AG20443 (cell line): Measurements from ENCODE around the gene CTNNAL1.
A peak's percentile ranks its signal among the peaks of the same experiment; 100 is the strongest.

Source experiments
- DNase-seq: peaks from one replicate; pipeline ENCODE4 v3.0.0; 2012; ENCODE audit warnings: low spot score, mixed read lengths

The CTNNAL1 gene

DNA sequence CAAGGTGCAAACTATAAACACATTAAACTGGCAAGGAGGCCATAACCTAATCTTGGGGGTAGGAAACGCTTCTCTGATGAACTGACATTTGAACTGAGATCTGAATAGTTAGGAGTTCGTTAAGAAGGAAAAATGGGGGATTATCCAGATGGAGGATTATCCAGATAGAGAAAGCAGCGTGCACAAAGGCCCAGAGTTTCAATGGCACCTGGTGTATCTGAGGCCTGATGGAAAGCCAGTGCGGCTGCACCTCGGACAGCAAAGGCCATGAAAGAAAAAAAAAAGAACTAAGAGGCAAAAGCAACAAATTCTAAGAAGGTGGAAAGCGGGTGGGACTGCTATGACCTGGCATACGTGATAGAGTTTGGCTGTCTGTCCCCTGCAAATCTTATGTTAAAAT lies 13.0 kb upstream of the CTNNAL1 start:
- no peak for DNase-seq

DNA sequence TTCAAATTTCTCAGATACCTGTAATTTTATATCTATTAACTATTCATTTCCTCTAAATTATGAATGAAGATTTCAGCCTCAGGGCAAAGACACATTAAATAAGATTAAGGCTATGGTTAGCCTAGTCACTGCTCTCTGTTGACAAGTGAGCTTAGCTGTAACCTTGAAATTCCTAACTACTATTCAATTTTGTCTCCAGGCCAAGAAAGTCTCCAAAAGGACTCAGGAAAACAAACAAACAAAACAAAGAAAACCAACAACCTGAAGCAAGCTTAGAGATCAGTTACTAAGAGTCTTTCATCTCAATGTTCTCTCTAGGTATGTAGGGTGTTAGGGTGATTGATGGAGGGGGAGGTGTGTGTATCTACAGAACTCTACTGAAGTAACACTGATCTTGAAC lies 9.6 kb upstream of the CTNNAL1 start:
- no peak for DNase-seq

DNA sequence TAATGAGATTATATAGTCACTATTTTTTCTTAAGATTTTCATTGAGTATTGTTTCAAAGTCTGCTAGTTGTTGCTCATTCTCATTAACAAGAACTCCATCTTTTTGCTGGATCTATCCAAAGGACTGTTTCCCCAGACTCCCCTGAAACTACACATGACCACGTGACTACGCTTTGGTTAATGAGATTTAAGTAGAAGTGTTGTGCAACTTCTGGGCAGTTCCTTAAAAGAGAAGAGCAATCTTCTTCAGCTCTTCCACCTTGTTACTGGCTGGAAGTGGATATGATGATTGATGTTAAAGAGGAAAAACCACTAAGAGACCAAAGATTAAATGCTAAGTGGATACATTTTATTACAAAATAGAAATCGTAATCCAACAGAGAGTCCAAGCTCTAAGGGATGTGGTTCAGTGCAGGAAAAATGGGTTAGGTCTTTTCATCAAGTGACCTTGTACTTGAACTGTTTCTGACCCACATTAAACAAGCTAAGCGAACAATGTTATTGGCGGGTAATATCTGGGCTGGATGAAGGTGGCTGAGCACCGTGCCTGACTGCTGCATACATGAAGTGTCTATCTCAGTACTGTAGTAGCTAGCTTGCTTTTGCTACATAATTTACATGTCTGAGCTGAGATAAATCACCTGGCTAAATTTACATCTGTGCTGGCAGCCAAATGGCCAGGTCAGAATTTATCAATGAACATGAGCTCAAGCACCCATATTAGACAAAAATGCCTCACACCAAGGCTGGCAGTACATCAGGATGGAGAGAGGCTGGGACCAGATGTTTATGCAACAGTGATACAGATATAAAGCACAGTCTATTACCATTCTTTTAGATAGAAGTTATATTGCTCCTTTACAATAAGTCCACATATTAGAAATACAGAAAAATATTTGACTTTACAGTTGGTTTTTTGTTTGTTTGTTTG lies 7.5 kb upstream of the CTNNAL1 start:
- DNase-seq: no peak

DNA sequence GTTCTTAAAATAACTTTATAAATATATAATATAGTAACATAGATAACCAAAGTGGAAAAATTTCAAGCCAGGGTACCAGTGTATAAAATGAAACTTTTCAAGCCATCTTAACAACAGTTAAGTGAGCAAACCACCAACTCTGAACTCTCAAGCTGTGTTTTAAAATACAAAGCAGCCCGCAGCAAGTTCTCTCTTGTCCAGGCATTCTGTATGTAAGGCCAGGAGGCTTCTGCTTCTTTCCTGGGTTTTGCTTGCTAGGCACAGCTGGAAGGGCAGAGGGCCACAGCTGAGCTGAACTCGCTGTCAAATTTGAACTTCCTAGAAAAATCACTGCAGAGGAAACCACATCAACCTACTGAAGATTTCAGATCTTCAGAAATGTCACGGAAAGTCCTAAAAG lies 6.8 kb upstream of the CTNNAL1 start:
- DNase-seq: no peak

DNA sequence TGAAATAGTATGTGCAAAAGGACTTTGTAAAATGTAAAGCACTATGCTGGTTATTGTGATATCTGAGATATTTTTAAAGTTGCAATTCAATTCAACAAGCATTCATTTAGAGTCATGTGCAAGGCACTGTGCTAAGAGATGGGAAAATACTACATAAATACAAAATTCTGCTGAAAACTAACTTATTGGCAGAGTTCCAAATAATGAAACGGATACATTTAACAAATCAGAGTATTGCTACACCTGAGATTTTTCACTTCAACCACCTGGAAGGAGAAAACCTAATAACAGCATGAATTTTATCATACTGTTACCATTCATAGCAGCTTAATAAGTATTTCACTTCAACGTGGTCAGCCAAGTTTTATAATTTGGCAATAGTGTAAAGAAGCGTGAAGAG lies 6.1 kb upstream of the CTNNAL1 start:
- DNase-seq: no peak

DNA sequence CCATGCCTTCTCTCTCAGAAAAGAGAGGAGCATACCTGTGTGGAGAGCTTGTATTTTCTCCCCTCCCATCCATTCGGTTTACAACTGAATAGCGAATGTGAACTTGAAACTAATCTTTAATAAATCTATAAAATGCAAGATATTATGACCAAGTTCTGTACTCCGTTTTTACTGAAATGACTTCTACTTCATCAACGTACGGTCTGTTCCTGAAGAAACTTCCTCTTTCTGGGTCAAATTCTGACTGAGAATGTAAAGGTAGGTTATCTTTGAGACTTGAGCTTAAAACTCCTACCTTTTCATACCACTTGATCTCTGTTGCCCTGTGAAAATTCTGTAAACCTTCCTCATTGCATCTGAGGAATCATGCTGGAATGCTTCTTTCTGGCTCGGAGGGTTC lies 4.2 kb upstream of the CTNNAL1 start:
- no peak for DNase-seq

DNA sequence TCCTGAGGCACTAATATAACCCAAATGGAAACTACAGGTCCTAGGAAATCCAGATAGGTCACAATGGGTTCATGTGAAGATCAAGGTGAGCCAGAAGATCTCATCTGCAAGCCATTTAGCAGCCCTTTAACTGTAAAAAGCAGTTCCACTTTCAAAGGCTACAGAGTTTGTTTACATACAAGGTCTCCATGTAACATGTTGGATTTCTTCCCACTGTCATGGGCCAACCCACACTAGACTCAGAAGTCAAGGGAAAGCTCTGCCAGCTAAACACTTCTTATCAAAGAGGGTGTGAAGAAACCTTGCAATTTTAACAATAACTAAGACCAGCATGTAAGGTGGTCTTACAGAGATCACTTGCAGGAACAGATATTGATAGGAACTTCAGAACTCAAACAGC lies 3.8 kb upstream of the CTNNAL1 start:
- DNase-seq: no peak

DNA sequence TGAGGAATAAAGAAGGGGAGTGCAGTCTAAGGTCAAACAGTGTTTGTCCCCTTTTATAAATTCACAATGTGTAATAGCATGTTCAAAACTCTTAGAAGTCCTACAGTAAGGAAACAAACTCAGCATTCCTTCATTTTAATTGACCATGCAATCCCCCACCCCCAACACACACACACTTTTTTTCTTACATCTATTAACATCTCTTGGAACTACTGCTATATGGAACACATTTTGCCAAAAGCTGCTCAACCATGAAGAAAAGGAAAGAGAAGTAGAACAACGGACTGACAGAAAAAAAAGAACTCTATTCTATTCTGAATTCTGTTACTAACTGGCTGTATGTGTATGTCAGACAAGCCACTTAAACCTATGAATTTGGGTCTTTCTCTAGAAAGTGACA lies 2.8 kb upstream of the CTNNAL1 start:
- no peak for DNase-seq

DNA sequence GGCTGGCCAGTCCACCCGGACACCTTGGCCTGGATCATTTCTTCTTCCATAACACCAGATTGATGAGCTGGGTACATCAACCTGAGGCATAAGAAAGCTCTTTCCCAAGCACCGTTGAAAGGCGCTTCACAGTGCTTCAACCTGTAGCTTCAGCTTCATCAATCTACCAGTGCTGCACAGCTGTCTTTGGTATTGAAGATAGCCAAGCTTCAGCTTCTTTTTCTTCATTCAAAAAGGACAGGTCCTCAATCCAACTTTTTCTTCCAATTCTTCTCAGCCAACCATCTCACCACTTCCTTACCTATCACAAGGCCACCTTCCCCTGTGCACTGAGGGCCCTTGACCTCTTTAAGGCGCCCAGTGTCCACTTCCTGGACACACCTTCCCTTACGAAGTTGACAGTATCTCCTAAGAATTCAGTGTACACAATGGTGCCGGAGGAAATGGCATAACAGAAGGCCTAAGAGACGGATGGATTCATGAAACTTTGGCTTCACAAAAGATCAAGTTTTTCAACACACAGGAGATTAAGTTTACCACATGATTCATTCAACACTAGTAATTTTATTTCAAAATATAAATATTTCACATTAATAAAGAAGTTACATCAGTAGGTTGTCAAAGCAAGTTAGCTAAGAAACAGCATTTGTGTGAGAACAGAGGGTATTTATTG lies 1.4 kb upstream of the CTNNAL1 start:
- no peak for DNase-seq

DNA sequence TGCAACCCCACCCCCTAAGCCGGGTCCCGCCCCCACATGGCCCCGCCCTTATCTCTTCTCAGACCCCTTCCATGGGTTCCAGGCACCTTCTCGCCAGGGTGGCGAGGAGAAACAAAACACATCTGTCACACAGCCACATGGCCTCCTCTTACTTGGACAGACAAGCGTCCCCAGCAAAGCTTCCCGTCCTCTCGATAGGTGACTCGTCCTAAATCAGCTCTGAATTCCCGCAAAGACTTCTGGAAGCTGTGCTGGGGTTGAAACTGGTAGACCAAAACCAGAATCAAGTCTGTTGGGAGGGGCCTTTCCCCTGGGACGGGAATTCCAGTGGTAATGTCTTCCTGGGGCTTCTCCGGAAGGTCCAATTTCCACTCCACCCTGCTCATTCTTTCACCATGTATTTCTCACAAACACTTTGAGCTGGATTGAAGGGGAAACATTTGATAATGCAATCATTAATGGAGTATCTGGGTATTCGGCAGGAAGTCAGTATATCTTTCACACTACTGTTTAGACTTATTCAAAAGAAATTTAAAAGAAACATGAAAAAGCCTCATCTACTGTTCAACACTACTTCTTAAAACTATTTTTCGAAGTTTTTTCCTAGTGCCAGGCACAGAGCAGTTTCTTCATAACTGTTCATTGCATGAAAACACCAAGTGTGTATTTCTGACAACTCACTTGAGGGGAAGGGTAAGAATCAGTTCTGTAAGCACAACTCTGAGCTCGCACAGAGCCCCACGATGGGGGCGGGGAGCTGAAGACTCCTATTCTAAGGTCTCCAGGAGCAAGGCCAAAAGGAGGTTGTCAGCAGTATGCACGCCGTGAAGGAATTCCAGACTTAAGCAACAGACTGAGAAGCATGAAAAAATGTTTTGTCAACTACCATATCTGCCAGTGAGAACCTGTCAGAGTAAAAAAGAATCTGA lies 644 bp upstream of the CTNNAL1 start:
- DNase-seq: peak; percentile 60

DNA sequence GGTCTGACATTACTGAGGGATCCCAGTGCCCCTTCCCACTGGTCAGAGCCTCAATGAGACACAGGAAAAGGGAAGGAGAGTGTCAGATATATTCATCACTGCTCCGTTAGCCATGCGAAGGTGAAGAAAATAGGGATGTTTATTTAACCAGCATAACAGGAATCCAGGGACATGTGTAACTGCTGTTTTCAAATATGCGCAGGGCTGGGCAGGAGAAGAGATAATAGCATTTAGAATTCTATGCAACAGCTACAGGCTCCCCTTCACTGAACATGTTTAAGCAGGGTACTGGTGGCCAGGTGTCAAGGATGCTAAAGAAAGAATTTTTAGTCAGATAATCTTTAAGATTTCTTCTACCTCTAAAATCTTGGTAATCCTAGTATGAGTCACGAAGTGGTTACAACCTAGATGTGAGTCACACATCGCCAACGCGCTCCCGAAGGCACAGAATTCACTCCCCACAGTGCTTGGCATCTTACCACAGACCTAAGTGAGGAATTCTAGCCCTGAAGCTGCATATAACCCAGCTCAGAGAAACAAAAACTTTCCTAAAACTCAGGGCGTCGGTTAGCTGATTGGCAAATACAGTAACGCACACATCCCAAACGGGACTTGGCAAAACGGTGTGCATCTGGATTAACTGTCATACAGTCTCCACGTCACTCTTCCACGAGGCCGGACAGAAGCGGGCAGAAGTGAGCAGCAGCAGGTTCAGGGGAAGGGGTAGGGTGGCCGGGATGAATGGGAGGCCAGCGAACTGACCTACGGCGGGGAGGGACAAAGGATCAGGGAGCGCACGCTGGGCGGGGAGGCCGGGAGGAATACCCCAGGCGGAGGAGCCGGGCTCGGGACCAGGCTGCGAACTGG lies 1.1 kb downstream of the CTNNAL1 start:
- peak; percentile 87 for DNase-seq

DNA sequence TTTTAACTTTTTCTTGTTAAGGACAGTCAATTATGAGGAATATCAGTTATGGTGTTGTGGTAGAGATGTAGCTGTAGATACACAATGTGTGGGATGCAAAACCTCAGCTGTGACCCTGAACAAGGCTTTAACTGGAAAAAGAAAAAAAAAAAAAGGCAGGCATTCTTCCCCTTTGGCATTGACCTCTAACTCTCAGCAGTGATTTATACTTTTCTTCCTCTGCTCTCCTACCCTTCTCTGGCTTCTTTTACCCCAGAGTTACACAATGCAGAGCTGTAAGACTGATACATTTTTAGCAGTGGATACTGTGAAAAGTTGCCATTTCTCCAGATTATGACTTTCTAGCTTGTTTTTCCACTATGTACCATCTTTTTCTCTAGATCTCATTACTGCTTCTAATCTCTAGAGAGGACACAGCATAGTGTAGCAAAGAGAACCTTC lies 2.0 kb downstream of the CTNNAL1 start:
- peak; percentile 9 for DNase-seq

DNA sequence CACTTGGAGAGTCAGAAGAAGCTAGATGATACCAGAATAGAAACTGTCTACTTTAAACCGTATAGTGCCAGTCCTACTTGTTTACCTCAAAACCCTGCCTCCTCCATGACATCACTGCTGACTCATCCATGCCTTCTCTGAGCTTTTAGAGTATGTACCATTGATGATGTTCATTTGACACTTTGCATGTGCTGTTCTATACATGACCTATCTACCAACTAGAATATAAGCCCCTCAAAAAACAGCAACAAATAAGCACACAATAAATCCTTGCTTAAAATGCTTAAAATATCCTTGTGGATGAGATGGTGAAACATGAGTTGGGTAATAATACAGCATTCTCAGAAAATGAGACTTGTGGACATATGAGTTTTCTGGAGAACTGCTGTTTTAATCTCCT lies 2.6 kb downstream of the CTNNAL1 start:
- peak; percentile 26 for DNase-seq

DNA sequence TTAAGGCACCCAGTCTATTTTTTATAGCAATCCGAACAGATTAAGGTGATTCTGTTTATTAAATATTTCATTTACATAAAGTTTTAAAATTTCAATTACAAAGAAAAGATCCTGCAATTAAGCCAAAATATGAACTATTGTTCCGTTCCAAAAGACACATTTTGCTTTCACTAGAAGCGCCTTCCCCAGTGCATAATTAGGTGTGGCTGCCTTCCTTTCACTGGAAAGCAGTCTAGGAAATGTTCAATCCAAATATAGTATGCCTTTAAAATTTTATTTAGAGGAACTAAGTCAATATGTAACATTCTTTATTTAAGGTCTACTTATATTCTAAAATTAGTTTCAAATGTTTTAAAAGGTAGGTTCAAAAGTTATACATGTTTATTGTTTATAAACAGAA lies 7.6 kb downstream of the CTNNAL1 start:
- DNase-seq: no peak

DNA sequence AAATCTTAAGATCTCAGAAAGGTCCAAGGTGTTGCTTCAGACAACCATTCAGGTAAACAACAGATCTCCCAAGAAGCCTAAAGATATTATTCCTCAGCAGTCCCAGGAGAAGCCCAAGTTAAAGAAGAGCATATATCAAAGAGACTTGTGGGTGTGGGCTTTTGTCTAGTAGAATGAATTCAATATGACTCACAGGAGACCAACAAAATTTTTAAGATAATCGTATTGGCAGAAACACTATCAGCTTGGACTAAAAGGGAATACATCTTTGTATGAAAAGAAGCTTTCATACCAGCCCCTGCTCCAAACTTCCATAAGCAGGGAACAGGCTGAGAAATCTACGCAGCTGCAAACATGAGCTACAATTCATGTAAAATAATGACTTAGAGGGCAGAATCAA lies 10.2 kb downstream of the CTNNAL1 start:
- no peak for DNase-seq

DNA sequence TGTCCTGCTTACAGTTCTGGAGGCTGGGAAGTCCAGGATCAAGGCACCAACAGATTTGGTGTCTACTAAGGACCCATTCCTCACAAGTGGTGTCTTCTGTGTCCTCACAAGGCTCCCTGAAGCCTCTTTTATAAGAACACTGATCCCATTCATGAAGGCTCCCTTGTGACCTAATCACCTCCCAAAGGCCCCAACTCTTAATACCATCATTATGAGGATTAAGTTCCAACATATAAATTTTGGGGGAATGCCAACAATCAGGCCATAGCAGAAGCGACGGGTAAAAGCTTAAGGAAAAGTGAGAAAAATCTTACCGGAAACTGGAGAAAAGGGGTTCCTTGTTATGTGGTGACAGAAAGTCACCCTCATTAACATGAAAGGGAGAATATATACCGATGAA lies 11.2 kb downstream of the CTNNAL1 start:
- DNase-seq: no peak

DNA sequence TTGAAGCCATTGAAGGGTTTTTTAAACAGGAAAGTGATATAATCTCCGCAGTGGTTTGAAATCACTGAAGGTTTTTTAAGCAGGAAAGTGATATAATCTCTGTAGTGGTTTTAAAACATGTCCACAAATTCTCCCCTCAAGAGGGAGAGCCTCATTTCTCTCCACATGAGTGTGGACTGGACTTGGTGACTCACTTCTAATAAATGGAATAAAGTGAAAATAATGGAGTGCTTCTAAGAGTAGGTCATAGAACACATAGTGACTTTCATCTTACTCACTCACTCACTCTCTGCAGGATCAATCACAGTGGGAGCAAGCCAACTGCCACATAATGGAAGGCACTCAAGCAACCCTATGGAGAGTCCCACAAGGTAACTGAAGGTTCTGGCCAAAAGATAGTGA lies 12.0 kb downstream of the CTNNAL1 start:
- DNase-seq: peak; percentile 72

DNA sequence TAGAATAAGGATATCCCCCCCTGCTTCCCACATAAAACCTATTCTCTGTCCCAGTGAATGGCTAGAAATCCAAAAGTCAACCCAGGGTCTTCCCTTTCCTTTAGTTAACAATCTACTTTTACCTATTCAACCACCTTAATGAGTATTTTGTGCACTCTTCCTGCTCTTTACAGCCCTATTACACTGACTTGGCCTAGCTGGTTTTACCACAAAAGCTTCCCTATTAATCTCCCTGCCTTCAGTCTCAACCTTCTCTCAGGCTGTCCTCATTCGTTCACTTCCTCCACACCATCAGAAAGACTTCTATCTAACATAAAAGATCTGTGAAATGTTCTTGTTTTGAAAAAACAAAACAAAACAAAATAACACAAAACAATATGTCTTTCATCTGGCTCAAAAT lies 16.2 kb downstream of the CTNNAL1 start:
- DNase-seq: no peak

DNA sequence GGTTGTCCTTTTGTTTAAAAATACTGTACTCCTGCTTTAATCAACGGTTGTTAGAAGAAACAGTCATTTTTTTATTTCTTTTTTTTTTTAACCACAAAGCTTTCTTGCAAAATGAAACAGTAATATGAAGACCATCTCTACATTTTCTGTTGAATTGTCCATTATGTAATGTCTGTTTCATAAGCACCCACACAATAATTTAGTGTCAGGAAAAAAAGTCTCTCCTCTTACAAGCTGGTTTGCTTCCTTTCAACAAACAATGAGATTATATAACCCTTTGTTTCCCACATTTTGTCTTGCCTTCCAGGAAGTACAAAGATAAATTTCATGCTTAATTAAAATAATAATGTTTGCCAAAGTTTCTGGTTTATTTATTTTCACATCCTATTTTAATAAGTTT lies 16.7 kb downstream of the CTNNAL1 start:
- no peak for DNase-seq

DNA sequence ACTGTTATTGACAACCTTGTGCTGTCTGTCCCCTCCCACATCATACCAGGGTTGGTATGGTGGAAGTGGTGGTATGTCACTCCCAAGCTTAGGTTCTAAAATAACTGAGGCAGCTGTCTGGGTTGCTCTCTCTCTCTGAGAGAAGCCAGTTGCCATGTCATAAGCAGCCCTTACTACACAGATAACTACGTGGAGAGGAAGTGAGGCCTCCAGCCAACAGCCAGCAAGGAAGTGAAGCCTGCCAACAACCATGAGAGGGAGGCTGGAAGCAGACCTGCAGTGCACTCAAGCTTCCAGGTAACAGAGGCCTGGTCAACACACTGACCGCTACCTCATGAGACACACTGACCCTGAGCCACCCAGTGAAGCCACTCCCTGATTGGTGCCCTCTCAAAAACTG lies 18.6 kb downstream of the CTNNAL1 start:
- no peak for DNase-seq

DNA sequence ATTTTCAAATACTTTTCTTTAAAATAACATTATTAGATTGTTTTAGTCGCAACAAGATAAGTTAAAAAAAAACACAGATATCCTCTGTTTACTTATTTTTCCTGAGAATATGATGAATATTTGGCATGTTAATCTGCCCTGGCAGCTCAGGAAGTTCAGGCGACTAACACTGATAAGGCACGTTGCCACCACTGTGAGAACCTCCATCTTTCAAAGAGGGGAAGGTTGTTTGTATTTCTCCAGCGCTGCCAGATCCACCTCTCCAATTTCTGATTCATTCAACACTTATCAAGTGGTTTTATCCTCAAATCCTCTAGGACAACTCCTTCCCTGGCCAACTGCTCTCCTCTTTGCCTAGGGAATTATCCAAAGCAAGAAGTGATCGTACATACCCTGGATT lies 21.8 kb downstream of the CTNNAL1 start:
- no peak for DNase-seq
